Measurements from ENCODE around the gene CERK.
"Not testable (repeated sequence)": the region's sequence is repeated elsewhere in the genome, so short reads cannot be mapped to it uniquely, and the experiment has no call there.

Gene CERK, protein sequence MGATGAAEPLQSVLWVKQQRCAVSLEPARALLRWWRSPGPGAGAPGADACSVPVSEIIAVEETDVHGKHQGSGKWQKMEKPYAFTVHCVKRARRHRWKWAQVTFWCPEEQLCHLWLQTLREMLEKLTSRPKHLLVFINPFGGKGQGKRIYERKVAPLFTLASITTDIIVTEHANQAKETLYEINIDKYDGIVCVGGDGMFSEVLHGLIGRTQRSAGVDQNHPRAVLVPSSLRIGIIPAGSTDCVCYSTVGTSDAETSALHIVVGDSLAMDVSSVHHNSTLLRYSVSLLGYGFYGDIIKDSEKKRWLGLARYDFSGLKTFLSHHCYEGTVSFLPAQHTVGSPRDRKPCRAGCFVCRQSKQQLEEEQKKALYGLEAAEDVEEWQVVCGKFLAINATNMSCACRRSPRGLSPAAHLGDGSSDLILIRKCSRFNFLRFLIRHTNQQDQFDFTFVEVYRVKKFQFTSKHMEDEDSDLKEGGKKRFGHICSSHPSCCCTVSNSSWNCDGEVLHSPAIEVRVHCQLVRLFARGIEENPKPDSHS
- 302 to 567 reads per million in 2 donors for total RNA-seq

DNA sequence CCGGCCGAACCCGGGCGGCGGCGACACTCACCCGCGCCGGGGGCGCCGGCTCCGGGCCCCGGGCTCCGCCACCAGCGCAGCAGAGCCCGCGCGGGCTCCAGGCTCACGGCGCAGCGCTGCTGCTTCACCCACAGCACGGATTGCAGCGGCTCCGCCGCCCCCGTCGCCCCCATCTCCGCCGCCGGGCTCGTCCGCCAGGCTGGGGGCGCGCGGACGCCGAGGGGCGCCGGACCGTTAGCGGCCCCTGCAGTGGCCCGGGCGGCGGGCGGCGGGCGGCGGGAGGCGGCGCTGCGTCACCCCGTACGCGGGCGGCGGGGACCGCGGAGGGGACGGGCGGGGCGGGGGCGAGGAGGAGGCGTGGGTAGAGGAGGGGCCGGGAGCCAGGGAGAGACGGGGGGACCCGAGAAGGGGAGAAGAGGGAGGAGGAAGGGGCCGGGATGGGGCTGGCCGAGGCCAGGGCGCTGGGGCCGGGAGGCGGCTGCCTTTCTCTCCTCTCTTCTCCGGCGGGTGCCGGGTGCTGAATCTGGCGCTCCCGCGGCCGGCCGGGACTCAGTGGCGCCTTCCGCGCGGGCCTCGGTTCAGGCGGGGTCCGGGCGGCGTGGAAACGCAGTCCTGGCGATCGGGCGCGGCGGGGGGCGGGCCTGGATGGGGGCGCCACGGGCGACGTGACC lies at the start of gene CERK:
Gene CERK, minus strand, starts transcription at position 277 of the 671 bp plus-strand sequence. Its CDS starts 104 bp downstream, at position 173.
- peak; percentile 67 for DNase-seq

DNA sequence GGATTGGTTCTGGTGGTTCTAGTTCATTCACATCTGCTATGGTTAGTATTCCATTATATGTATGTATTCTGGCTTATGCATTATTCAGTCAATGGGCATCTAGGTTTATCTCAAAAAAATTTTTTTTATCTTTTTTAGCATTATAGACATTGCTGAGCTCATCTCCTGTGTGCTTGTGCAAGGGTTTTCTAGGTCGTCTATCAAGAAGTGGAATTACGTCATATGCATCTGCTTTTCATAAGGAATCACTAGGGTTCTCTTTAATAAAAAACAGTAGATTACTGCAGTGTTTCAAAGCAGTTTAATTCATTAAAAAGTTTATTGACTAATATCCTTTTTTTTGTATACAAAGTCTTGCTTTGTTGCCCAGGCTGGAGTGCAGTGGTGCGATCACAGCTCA lies 45.7 kb upstream of the CERK start:
- no peak for DNase-seq

- not testable (repeated sequence) for DNase-seq
These were observed 44.1 kb upstream of the CERK start for GRCh38 chr22:46782200-46782599.

DNA sequence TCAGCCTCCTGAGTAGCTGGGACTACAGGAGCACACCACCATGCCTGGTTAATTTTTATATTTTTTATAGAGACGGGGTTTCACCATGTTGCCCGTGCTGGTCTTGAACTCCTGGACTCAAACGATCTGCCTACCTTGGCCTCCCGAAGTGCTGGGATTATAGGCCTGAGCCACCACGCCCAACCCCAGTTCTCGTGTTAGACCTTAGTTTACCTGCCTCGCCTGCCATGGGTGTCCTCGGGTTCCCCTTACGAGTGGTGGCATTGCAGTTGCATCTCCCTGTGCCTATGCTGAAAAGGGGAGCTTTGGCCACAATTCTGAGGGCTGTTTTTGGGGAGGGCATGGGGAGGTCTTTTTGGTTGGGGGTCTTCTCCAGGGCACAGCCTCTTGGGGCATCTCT lies 43.2 kb upstream of the CERK start:
- no peak for DNase-seq

DNA sequence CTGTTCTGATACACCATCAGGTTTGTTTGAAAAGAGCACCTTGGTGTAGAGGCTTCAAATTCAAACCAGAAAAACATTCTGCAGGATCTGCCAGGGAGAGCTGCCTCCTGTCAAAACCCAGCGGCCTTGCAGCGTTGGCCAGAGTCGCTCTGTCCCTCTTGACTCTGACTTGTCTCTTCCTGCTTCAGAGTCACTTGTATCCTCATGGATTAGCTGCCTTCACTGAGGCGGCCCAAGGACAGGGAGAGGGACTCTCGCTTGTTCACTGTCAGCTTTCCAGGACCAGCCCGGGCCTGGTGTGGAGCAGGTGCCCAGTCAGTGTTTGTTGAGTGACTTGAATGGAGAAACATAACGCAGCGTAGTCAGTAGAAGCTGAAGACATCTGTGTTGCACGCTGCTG lies 42.4 kb upstream of the CERK start:
- no peak for DNase-seq

DNA sequence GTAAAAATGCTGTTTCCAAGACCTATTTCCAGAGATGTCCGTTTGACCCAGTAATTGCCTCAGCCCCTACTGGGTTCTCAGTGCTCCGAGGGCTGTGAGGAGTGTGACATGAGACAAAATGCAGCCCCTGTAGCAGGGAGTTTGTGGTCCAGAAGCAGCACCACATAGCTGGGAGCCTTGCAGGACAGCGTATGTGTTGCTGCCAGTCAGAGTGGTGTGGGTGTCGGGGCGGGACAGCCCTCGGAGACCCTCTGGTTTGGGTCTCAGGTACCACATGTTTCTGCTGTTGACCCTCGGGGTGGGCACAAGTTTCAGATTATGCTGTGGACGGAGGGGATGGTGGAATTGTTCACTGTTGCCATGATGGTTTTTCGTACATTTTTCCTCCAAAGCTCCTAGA lies 41.6 kb upstream of the CERK start:
- DNase-seq = no peak

- DNase-seq = no peak
These were observed 41.0 kb upstream of the CERK start for GRCh38 chr22:46779023-46779422.

DNA sequence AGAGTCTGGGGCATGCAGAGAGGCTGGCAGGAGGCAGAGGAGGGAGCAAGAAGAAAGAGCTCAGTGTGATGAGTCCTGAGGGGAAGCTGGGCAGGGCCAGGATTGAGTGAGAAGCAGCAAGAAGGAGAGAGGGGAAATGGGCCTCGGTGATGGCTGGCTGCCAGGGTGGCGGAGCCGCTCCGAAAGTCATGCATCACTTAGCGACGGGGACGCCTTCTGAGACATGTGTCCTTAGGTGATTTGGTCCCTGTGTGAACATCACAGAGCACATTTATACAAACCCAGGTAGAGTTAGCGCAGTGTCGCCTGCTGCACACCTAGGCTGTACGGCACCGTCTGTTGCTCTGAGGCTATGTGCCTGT lies 39.5 kb upstream of the CERK start:
- no peak for DNase-seq

GRCh38 chr22:46776876-46777608 lies 39.0 kb upstream of the CERK start:
- no peak for DNase-seq

DNA sequence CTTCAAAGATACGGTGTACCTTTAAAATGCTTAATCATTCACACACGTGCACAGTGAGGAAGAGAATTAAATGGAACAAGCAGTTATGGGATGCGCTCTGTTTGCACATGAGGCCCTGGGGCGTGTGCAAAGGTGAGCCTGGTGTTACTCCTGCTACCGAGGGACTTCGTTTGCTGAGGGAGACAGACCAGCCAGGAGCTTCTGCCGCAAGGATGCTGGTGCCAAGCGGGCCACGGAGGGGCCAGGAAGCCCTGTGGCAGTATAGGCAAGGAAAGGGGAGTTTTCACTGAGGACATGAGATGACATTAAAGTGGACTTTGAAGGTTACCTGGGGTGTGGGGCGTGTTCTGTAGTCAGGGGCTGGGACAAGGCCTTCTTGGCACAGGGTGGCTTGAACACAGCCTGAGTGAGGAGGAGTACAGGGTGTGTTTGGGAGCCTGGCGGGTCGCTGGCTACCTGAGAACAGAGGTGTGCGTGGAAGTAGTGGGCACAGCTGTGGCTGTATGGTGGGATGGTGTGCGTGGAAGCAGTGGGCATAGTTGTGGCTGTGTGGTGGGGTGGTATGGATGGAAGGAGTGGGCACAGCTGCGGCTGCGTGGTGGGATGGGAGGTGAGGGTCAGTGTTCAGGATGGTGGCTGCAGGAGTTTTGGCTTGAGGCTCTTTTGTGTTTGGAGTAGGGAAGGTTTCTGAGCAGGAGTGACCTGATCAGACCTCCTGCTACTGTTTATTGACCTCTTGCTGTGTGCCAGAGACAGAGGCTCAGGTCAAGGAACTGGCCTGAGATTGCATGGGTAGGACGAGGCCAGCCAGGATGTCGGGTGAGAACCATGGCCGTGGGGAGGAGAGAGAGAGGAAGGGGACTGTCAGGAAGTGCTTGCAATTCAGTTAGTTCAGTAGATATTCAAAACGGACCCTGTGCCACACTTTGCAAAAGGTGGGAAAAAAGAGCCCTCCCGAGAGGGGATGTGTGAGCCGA lies 38.1 kb upstream of the CERK start:
- DNase-seq = no peak

- DNase-seq = no peak
These were observed 37.2 kb upstream of the CERK start for GRCh38 chr22:46774980-46775849.

GRCh38 chr22:46774253-46774979 lies 36.4 kb upstream of the CERK start:
- no peak for DNase-seq

DNA sequence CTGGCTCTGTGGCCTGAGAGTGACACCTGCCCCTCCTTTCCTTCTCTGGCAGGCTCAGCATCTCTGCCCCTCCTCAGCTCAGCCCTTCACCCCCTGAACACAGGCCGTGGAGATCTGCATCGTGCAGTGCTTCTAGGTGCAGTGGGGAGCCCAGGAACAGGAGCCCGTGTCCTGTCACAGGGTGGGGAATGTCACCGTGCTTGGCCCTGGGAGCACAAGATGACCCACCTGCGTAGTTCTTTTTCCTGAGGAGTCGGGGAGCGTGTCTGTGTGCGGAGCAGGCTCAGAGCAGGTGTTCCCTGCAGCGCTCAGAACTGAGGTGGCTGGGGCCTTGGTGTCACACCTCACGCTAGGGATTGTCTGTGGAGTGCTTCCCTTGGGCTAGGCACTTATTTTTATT lies 35.0 kb upstream of the CERK start:
- DNase-seq = no peak

DNA sequence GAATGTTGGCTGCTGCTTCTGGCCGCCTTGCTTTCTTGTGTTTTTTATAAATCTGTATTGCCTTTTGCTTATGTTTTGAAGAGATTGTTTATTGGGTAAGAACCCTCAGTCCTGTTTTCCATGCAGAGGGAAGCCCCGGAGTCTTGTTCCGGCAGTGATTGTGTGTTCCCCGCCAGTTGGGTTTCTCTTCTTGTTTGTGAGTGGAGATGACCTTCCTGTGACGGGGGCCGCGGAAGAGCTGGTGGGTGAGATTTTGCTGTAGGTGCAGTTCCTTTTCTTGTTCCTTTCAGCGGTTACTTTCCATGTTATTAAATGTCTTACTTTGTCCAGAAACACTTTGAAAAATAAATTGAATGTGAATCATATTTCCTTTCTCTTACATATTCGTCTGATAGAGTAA lies 32.7 kb upstream of the CERK start:
- no peak for DNase-seq

- DNase-seq = no peak
These were observed 32.1 kb upstream of the CERK start for GRCh38 chr22:46770151-46770641.

GRCh38 chr22:46769706-46770105 lies 31.7 kb upstream of the CERK start:
- DNase-seq = no peak

- DNase-seq = no peak
These were observed 31.2 kb upstream of the CERK start for GRCh38 chr22:46769191-46769675.

DNA sequence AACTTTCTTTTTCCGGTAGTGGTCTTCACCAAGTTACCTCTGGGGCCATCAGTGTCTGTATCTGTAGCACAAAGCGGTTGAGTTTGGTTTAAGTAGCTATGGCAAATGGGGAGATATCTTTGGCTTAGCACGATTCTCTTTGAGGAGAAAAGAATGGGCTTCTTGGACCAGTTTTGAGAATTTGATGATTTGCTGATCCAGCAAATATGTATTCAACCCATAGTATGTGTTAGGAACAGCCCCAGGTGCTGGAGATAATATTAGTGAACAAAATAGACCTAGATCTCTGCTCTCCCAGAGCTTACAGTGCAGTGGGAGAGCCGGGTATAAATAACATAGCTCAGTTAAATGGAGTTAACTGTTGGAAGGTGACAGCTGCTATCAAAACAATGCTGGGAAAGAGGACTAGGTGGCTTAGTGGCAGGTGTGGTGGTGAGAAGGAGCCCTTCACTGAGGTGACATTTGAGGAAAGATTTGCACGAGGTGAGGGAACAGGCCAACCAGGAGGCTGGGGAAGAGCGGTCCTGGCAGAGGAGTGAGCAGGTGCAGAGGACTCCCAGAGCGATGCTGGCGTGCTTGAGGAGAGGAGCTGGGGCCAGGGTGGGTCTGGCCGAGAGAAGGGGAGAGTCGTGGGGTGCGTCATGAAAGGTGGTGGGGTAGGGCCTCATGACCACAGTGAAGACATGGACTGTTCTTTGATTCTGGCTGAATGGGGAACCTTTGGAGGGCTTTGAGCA lies 29.4 kb upstream of the CERK start:
- no peak for DNase-seq

DNA sequence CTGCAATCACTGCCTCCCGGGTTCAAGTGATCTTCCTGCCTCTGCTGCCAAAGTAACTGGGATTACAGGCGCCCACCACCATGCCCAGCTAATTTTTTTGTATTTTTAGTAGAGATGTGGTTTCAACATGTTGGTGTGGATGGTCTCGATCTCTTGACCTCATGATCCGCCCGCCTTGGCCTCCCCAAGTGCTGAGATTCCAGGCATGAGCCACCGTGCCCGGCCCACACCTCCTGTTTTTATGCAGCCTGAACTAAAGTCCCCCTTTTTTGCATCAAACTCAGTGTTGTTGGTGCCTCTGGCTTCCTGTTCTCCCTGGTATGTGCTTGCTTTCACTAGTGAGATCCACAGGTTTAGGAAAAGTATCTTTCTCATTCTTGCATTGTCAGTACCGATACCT lies 28.6 kb upstream of the CERK start:
- DNase-seq = no peak

All from activated gamma-delta T cell (primary cell).